ENCODE data around the gene LPAR1.

LPAR1 gene

GRCh38 chr9:111064160-111064837 is 26.0 kb upstream of the LPAR1 start:
- no peak for TF ChIP-seq CTCF (IDR thresholded peaks at IDR 0.05)
- no peaks in the 10 kb centered on the region for H3K27me3 ChIP-seq
- H3K36me3 ChIP-seq: no peaks in the 10 kb centered on the region
- no peaks in the 10 kb centered on the region for H3K4me1 ChIP-seq (ENCODE audit: control insufficient read depth in 1 of 2, insufficient read depth in 1 of 2, low read depth in 1 of 2, low read length in 1 of 2)
- H3K27ac ChIP-seq: no peak overlapping the region
- no peak overlapping the region for H3K4me3 ChIP-seq (ENCODE audit: low read depth in 1 of 2, low read length in 1 of 2)
- H3K9me3 ChIP-seq: no peaks in the 10 kb centered on the region

- Histone ChIP-seq H3K27ac (no peak overlapping the region), H3K36me3 (no peaks in the 10 kb centered on the region), H3K4me1 (ENCODE audit: control insufficient read depth in 1 of 2, insufficient read depth in 1 of 2, low read depth in 1 of 2, low read length in 1 of 2) (no peaks in the 10 kb centered on the region), H3K9me3 (no peaks in the 10 kb centered on the region), H3K4me3 (ENCODE audit: low read depth in 1 of 2, low read length in 1 of 2) (no peak overlapping the region), H3K27me3 (no peaks in the 10 kb centered on the region)
- no peak for TF ChIP-seq CTCF (IDR thresholded peaks at IDR 0.05)
Observed at GRCh38 chr9:111063332-111063731, 25.1 kb upstream of the LPAR1 start.

- no peak for TF ChIP-seq CTCF (IDR thresholded peaks at IDR 0.05)
- Histone ChIP-seq H3K27me3 (no peaks in the 10 kb centered on the region), H3K4me1 (ENCODE audit: control insufficient read depth in 1 of 2, insufficient read depth in 1 of 2, low read depth in 1 of 2, low read length in 1 of 2) (no peaks in the 10 kb centered on the region), H3K27ac (no peak overlapping the region), H3K9me3 (no peaks in the 10 kb centered on the region), H3K36me3 (no peaks in the 10 kb centered on the region), H3K4me3 (ENCODE audit: low read depth in 1 of 2, low read length in 1 of 2) (no peak overlapping the region)
Observed at GRCh38 chr9:111058166-111058565, 19.9 kb upstream of the LPAR1 start.

GRCh38 chr9:111056538-111056937 is 18.3 kb upstream of the LPAR1 start:
- TF ChIP-seq CTCF (IDR thresholded peaks at IDR 0.05): no peak
- Histone ChIP-seq H3K36me3 (no peaks in the 10 kb centered on the region), H3K4me3 (ENCODE audit: low read depth in 1 of 2, low read length in 1 of 2) (no peak overlapping the region), H3K27ac (no peak overlapping the region), H3K9me3 (no peaks in the 10 kb centered on the region), H3K27me3 (no peaks in the 10 kb centered on the region), H3K4me1 (ENCODE audit: control insufficient read depth in 1 of 2, insufficient read depth in 1 of 2, low read depth in 1 of 2, low read length in 1 of 2) (no peaks in the 10 kb centered on the region)

- no peaks in the 10 kb centered on the region for H3K27me3 ChIP-seq
- H3K9me3 ChIP-seq: no peaks in the 10 kb centered on the region
- H3K27ac ChIP-seq: no peak overlapping the region
- H3K4me3 ChIP-seq (ENCODE audit: low read depth in 1 of 2, low read length in 1 of 2): no peak overlapping the region
- H3K4me1 ChIP-seq (ENCODE audit: control insufficient read depth in 1 of 2, insufficient read depth in 1 of 2, low read depth in 1 of 2, low read length in 1 of 2): no peaks in the 10 kb centered on the region
- TF ChIP-seq CTCF (IDR thresholded peaks at IDR 0.05): no peak
- no peaks in the 10 kb centered on the region for H3K36me3 ChIP-seq
Observed at GRCh38 chr9:111052791-111053190, 14.5 kb upstream of the LPAR1 start.

Measured in neutrophil (primary cell).